Stimulated activated CD8-positive, alpha-beta memory T cell treated with anti-CD3 and anti-CD28 coated beads, Interleukin-12 subunit alpha, Interleukin-12 subunit beta, amount 100 ng/mL, for 24 hours (primary cell): ENCODE measurements around the gene TRIM26.

Experiments
- DNase-seq: peaks from one replicate; pipeline ENCODE4 v3.0.0-alpha.2; 2020; ENCODE audit errors: extremely low read depth

The TRIM26 gene

DNA sequence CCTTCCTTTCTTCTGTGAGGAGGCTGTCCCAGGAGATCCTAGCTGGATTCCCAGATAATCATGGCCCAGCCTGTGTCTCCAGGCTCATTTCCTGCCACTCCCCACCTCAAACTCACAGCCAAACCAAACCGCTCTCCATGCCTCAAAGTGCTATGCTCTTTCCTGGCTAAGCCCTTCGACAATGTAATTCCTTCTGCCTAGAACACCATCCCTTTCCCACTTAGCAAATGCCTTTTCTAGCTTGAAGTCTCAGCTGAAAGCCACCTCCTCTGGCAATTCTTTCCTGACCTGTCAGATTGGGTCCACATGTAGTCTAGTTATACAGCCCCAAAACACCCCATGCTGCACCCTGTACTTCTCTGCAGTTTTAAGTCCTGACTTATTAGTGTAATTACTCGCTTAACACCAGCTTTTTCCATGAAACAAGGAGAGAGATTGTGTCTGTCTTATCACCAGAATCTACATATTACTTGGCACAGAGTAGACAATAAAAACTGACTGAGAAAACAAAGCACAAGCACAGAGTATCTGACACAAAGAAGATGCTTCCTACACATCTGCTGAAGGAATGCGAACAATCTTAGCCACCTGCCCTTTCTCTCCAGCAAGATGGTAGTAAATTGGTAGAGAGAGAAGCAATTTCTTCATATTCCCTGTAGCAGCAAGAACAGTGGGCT lies 5.4 kb downstream of the TRIM26 start:
- DNase-seq: no peak

DNA sequence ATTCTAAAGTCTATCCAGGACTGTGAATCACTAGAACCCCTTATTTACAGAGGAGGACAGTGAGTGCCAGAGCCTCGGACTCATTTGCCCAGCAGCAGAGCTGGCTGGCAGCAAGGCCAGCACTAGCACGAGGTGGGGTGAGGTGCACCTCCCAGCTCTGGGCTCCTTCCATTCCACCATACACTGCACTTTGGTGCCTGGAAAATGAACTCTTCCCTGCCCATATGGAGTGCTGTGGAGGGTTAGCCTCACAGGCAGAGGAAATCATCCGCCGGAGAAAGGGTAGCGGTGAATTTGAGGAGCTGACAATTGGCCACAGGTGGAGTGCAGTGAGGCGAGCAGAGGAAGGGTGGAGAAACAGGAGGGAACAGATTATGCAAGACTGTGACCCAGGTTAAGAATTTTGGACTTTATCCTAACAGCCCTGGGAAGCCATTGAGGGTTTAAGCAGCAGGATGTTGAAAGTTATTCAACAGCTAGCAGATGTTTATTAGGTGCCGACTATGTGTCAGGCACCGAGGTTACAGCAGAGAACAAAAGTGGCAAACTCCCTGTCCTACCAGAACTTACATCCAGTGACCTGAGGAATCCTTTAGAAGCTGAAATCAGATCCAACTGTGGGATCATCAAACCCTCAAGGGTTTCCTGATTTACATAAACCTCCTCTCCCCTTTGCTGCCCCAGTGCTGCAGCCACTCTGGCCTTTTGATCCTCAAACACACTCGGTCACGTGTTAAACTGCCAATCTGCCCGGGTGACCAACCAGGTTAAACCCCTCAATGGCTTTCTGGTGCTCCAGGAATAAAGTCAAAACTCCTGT lies 6.2 kb downstream of the TRIM26 start:
- no peak for DNase-seq

DNA sequence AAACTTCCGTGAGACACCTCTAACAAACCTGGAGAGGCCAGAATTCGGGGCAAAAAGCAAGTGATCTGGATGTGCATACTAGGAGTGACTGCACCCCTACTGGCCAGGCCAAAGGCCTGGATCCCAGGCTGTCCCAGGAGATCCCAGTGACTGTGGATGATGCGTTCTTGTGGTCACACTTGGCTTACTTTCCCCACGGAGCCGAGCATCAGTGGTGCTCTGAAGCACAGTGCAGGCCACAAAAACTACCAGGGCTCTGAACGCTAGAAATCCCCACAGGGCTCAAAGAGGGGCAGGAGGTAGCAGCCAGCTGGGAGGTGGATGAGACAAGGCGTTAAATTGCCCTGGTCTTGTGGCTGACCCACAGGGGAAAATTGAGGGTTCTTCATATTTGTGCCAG lies 7.1 kb downstream of the TRIM26 start:
- no peak for DNase-seq

DNA sequence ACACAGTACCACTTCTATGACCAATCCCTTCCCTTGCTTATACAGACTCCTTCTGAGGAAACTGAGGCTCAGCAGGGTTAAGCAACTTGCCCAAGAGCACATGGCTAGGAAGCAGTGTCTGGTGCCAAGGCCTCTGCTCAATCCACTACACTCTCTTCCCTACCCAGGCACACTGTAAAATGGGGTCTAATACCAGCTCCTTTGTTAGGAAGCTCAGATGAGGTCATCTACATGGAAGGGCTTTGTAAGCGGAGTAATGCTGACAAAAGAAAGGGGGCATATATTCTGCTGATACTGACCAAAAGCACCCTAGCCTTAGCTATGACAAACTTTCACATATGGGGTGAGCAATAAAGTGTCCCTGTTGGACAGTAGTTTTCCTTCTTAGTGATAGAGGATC lies 9.1 kb downstream of the TRIM26 start:
- no peak for DNase-seq

DNA sequence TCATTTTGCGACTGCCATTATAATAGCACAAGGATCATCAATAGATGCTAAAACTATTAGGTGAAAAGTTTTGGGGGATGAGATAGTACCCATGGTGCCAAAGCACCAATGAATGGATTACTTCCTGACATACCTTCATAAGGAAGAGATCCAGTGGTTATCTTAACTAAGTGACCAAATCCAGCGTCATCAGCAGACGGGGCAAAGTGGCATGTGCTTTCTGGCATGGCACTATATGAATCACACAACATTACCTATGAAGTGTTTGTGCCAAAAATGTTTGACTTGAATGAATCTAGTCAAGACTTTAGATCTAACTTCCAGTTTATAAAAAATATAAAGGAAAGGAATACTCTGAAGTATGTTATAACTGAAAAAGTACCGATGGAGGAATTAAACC lies 10.8 kb downstream of the TRIM26 start:
- no peak for DNase-seq

DNA sequence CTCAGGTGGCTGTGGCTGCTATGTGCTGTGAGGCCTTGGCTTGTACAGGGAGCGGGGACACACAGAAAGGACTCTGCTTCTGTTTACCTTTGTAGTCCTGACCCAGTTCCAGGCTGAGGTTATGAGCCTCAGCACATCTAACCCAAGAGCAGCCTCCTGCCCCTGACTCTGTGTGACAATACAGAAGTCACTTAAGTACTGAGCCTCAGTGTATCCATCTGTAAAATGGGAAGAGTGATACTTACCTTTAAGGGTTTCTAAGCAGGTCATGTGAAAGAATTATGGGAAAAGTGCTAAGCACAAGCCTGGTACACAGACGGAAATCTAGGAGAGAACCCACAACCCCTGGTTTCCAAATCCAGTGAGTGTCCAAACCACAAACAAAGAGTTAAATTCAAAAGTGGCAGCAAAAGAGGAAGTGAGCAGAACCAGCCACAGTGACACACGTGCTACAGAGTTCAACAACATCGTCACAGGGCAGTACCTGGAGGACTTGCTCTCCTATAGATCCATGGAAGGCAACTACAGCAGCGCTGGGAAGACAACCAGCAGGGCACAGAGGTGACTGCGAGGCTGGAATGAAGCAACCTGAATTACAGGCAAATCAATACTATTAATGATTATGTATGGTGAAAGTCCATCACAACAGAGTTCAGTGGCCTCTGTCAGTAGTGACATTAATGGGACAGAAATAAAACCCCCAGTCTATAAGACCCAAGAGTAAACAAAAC lies 12.5 kb downstream of the TRIM26 start:
- DNase-seq: no peak

DNA sequence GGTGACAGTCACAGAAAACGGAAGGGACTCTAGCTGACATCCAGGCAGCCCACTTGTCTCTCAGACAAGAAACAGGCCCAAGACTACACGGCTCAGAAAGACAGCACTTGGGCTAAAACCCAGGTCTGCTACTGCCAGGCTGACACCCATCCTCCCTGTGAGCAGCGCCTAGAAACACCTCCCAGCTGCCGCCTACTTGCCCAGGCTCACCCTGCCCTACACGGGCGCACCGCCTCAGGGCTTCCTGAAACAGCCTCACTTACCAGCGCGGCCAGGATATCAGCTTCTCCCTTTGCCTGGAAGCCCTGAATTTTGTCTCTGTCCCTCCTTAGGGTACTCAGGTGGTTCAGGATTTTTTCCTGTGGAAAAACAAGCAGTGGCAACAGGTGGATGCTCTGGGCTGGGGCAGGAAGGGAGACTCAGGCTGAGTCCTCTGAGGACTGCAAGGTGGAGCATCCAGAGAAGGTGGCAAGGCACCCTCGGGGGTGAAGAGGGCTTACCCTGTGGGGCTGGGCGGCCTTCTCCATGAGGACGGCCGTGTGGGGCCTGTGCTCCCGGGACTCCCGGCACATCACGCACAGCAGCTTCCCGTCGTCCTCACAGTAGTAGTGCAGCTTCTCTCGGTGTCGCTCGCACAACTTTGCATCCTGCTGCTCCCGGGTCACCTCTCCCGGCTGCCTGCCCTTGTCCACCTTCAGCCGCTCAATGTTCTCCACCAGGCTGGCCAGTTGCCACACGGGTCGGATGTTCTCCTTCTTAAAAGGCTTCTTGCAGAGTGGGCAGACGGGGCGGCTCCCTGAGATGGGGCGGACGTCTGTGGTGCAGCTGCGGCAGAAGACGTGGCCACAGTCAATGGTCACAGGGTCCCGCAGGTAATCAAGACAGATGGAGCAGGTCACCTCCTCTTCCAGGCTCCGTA lies 14.8 kb downstream of the TRIM26 start:
- no peak for DNase-seq

DNA sequence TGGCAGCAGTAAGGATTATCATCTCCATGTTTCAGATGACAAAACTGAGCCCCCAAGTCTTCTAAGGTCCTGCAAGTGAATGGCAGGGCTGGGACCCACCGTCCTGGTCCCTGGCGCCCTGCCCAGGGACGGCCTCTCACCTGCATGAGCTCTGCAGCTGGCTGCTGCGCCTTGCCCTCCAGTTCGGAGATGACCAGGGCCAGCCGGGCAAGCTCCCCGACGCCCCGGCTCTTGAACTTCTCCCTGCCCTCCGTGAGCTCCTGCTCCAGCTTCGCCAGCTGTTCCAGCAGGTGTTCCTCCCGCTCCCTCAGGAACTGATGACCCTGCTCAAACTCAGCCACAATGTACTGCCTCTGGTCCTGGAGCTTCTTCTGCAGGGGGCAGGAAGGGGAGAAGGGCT lies 16.8 kb downstream of the TRIM26 start:
- DNase-seq: no peak

DNA sequence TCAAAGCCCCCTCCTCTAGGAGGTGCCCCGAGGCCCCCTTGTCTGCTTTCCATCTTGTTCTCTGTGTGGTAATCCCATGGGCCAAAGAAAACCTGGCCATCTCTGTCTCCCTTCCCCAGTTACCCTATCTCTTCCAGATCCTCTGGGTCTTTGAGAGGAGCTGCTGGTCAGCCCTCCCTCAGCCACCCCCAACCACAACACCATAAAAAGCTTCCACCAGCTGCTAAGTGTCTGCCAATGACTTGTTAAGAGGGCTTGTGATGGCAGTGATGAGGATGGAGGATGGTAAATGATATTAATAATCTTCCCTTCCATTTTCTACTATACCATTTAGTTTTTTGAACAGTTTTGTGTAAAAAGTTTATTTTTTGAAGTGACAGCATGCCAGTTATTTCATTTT lies 17.3 kb downstream of the TRIM26 start:
- no peak for DNase-seq

DNA sequence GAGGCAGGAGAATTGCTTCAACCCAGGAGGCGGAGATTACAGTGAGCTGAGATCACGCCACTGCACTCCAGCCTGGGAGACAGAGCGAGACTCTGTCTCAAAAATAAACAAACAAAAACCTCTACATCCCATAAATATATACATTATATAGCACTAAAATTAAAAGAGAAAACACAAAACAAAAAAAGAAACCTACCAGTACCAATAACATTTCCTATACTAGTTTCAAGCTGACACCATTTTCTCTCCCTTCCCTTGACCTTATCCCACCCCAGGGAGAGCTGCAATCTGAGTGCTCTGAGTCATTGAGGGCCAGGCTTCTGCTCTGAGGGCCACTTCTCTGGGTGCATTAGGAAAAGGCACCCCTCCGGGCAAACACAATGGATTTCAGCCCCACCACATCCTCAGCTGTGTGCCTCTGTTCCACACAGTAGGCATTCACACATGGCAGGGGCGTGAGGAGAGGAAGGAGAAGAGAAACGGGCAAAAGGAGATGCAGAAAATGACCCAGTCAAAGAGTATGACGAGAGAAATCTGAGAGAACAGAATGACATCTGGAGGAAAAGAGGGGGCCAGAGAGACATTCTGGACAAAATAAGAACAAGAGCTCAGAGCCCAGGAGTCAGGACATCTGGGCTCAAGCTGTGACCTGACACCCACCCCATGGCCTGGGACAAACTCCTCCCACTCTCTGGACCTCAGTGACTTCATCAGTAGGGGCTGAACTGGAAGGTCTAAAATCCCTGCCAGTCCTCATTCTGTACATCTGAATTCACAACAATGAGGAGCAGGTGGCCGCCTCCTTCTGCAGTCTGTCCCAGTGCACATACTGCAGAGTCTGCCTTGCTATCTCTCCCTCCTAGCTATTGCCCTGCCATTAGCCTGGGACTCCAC lies 18.2 kb downstream of the TRIM26 start:
- DNase-seq: no peak

DNA sequence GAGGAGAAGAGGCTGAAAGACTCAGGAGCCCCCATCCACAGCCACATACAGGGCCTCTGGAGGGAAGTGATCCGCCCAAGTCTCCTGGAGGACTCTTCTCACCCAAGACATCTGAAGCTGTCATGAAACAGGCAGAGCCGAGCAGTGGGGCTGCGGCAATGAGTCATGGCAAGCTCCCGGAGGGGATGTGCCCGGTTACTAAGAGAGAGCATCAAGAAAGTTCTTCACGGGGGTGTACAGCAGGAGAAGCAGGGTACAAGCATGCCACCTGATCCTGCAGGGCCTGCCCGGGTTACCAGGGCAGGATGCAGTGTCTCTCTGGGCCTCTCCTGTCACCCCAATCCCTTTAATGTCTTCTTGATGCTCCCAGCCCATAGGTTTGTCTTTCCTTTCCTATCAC lies 21.1 kb downstream of the TRIM26 start:
- no peak for DNase-seq

DNA sequence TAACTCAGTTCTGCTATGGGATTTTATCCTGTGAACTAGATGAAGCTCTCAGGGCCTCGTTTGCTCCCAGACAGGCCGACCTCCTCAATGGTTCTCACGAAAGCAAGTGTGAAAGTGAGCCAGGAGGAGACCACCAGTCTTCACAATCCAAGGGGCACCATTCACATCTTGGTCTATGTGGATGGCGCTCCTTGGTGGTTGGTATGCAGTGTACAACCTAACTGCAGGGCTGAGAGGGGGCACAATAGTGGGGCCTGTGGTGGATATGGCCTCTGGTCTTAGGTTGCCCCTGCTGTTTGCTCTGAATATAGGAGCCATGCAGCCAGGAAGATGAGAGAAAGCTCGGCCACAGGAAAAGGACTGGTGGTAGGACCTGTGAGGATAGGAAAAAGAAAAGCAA lies 24.7 kb downstream of the TRIM26 start:
- no peak for DNase-seq

DNA sequence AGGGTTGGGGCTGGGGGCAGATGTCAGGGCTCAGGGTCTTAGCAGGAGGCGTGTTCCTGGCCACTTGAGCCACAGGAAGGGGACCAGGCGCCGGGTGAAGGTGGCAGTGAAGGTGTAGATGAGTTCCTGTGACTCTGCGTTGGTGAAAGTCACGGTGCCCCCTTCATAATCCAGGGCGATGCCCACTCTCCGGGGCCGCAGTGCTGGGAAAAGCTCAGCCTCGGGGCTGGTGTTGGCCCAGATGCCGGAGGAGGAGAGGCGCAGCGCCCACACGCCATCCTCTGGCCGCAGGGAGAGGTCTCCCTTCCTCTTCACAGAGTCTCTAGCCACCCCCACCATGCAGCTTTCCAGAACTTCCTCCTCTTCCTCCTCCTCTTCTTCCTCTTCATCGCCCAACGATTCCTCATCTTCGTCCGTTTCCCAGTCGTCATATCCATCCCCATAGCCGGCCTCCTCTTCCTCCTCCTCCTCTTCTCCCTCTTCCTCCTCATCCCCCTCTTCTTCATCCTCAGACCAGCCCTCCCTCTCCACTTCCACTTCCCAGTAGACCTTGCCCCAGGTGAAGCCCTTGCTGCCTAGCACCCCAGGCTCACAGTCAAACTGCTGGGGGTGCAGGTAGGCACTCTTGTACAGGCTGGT lies 27.2 kb downstream of the TRIM26 start:
- DNase-seq: no peak

DNA sequence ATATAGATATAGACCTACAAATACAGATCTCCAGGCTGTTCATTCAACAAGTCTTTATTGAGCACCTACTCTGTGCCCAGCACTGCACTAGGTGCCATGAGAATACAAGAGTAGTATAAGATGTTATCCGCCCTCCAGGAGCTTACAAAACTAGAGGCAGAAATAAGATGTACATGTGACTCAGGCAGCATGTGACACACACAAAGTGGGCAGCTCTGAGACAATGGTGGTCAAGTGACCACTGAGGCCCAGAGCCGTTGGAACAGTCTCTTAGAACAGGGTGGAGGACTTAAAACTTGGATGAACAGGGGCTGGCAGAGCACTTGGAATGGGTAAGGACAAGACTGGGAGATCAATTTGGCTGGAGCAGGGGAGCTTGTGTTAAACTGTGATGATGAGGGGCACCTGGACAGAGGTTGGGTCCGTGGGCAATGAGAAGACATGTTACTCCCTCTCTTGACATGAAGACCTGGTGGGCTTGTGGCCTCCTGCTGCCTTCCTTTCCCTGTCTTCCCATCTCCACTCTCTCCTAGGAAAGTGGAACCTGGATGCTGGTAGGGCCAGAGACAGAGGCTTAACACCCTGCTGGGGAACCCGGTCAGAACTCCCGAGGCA lies 28.7 kb downstream of the TRIM26 start:
- no peak for DNase-seq

DNA sequence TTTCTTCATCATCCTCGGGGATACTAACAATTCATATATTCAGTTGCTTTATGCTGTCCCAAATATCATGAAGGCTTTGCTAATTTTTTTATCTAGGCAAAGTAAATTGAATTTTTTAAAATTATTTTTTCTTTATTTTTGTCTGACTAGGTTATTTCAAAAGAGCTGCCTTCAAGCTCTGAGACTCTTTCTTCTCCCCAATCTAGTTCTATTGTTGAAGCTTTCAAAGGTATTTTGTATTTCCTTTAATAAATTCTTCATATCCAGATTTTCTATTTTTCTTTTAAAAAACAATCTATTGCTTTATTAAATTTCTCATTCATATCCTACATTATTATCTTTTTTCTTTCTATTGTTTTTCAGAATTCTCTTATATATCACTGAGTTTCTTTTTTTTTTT lies 33.1 kb downstream of the TRIM26 start:
- no peak for DNase-seq

DNA sequence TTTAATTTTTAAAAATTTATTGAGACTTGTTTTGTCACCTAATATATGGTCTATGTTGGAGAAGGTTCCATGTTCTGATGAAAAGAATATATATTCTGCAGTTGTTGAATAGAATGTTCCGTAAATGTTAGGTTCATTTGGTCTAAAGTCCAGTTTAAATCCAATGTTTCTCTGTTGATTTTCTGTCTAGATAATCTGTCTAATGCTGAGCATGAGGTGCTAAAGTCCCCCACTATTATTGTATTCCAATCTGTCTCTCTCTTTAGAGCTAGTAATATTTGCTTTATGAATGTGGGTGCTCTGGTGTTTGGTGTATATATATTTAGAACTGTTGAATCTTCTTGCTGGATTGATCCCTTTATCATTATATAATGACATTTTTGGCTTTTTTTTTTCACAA lies 34.4 kb downstream of the TRIM26 start:
- no peak for DNase-seq

DNA sequence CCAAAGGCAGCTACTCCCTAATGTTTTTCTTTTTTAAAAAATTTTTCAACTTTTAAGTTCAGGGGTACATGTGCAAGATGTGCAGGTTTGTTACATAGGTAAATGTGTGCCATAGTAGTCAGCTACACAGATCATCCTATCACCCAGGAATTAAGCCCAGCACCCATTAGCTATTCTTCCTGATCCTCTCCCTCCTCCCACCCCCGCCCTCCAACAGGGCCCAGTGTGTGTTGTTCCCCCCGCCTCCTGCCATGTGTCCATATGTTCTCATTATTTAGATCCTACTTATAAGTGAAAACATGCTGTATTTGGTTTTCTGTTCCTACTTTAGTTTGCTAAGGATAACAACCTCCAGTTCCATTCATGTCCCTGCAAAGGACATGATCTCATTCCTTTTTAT lies 37.4 kb downstream of the TRIM26 start:
- no peak for DNase-seq

DNA sequence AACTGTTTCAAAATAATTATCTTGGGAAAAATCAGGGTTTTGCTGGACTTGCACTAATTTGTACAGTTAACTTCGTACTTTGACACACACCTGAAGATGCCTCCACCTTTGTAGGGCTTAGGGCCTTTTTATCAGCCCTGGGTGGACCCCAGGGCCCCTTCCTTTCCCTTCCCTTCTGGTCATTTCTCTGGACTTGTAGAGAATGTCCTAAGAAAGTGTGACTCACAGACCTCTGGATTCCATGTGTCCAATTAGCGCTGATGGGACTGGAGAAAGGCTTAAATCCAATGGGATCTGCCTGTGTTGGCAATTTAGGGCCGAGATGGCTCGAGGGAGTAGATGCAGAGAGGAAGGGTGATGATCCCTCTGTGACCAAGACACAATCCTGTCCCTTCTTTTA lies 40.5 kb downstream of the TRIM26 start:
- DNase-seq: no peak

DNA sequence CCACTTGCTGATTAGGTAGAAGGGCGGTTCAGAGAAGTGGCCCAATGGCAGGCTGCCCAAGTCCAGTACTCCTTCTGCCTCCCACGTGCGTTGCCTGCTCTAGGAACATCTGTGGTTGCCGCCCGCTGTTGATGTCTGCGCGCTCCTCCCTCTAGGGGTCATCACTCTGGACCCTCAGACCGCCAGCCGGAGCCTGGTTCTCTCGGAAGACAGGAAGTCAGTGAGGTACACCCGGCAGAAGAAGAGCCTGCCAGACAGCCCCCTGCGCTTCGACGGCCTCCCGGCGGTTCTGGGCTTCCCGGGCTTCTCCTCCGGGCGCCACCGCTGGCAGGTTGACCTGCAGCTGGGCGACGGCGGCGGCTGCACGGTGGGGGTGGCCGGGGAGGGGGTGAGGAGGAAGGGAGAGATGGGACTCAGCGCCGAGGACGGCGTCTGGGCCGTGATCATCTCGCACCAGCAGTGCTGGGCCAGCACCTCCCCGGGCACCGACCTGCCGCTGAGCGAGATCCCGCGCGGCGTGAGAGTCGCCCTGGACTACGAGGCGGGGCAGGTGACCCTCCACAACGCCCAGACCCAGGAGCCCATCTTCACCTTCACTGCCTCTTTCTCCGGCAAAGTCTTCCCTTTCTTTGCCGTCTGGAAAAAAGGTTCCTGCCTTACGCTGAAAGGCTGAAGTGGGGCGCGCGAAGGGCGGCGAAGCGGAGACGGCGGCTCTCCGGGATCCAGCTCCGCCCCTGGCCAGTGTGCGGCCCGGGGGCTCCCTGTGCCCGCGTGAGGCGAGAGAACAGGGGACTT lies 41.3 kb downstream of the TRIM26 start:
- no peak for DNase-seq
